Non-pigmented ciliary epithelial cell (primary cell): Measurements from ENCODE around the gene RAP1B.

Source experiments
- DNase-seq: peaks from one replicate; pipeline ENCODE4 v3.0.0-alpha.2; 2010; ENCODE audit warnings: low read depth

The RAP1B gene

GRCh38 chr12:68610370-68611093 is at the start of gene RAP1B:
Gene RAP1B (plus strand): TSS chr12:68610899. CDS start chr12:68648725, 37,826 bp downstream.
- peak; percentile 44 for DNase-seq

GRCh38 chr12:68561830-68562229 is 48.9 kb upstream of the RAP1B start:
- no peak for DNase-seq

GRCh38 chr12:68564166-68564565 is 46.5 kb upstream of the RAP1B start:
- no peak for DNase-seq

- peak; percentile 68 for DNase-seq
Measured at GRCh38 chr12:68565391-68565903, 45.3 kb upstream of the RAP1B start.

- no peak for DNase-seq
Measured at GRCh38 chr12:68568922-68569569, 41.7 kb upstream of the RAP1B start.

- DNase-seq: no peak
Measured at GRCh38 chr12:68572661-68573060, 38.0 kb upstream of the RAP1B start.

GRCh38 chr12:68573406-68573805 is 37.3 kb upstream of the RAP1B start:
- no peak for DNase-seq

GRCh38 chr12:68577949-68578348 is 32.8 kb upstream of the RAP1B start:
- no peak for DNase-seq

- no peak for DNase-seq
Measured at GRCh38 chr12:68578765-68579164, 31.9 kb upstream of the RAP1B start.

- DNase-seq: no peak
Measured at GRCh38 chr12:68579254-68579653, 31.4 kb upstream of the RAP1B start.

- no peak for DNase-seq
Measured at GRCh38 chr12:68580911-68581310, 29.8 kb upstream of the RAP1B start.

- no peak for DNase-seq
Measured at GRCh38 chr12:68581926-68582325, 28.8 kb upstream of the RAP1B start.

GRCh38 chr12:68585966-68586365 is 24.7 kb upstream of the RAP1B start:
- no peak for DNase-seq

GRCh38 chr12:68587448-68587873 is 23.2 kb upstream of the RAP1B start:
- DNase-seq: no peak

- DNase-seq: no peak
Measured at GRCh38 chr12:68589194-68589593, 21.5 kb upstream of the RAP1B start.

GRCh38 chr12:68591734-68592418 is 18.8 kb upstream of the RAP1B start:
- DNase-seq: no peak

GRCh38 chr12:68595241-68595640 is 15.5 kb upstream of the RAP1B start:
- DNase-seq: no peak

GRCh38 chr12:68601767-68602166 is 8.9 kb upstream of the RAP1B start:
- no peak for DNase-seq

GRCh38 chr12:68602720-68603119 is 8.0 kb upstream of the RAP1B start:
- DNase-seq: no peak

GRCh38 chr12:68608191-68608590 is 2.5 kb upstream of the RAP1B start:
- DNase-seq: no peak

GRCh38 chr12:68609998-68610369 is 715 bp upstream of the RAP1B start:
- no peak for DNase-seq

GRCh38 chr12:68611094-68611805 is 551 bp downstream of the RAP1B start:
- DNase-seq: no peak
